ENCODE measurements around the gene PPM1K.

- no peak for TF ChIP-seq POLR2A (IDR thresholded peaks at IDR 0.05; ENCODE audit: low read depth, low read length)
- TF ChIP-seq POLR2AphosphoS5 (IDR thresholded peaks at IDR 0.05; ENCODE audit: low read depth, low read length): no peak
- no peak for TF ChIP-seq TAF1 (IDR thresholded peaks at IDR 0.05; ENCODE audit: low read depth, low read length)
- TF ChIP-seq SPI1 (IDR thresholded peaks at IDR 0.05; ENCODE audit: low read depth, low read length): no peak
- no peak for TF ChIP-seq PAX5 (IDR thresholded peaks at IDR 0.05; ENCODE audit: insufficient read depth, low read length, severe bottlenecking)
Observed at GRCh38 chr4:88264336-88264735, 20.0 kb downstream of the PPM1K start.

Data from GM12891 (cell line).